IPS-11a (cell line): ENCODE data around the gene ARHGEF39.
A peak's percentile ranks its signal among the peaks of the same experiment; 100 is the strongest.

Experiments used
- H3K4me3 ChIP-seq: one replicate; pipeline ENCODE4 v1.5.1; 2013; ENCODE audit warnings: low read depth, low read length, control low read depth

The ARHGEF39 gene, protein sequence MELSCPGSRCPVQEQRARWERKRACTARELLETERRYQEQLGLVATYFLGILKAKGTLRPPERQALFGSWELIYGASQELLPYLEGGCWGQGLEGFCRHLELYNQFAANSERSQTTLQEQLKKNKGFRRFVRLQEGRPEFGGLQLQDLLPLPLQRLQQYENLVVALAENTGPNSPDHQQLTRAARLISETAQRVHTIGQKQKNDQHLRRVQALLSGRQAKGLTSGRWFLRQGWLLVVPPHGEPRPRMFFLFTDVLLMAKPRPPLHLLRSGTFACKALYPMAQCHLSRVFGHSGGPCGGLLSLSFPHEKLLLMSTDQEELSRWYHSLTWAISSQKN

DNA sequence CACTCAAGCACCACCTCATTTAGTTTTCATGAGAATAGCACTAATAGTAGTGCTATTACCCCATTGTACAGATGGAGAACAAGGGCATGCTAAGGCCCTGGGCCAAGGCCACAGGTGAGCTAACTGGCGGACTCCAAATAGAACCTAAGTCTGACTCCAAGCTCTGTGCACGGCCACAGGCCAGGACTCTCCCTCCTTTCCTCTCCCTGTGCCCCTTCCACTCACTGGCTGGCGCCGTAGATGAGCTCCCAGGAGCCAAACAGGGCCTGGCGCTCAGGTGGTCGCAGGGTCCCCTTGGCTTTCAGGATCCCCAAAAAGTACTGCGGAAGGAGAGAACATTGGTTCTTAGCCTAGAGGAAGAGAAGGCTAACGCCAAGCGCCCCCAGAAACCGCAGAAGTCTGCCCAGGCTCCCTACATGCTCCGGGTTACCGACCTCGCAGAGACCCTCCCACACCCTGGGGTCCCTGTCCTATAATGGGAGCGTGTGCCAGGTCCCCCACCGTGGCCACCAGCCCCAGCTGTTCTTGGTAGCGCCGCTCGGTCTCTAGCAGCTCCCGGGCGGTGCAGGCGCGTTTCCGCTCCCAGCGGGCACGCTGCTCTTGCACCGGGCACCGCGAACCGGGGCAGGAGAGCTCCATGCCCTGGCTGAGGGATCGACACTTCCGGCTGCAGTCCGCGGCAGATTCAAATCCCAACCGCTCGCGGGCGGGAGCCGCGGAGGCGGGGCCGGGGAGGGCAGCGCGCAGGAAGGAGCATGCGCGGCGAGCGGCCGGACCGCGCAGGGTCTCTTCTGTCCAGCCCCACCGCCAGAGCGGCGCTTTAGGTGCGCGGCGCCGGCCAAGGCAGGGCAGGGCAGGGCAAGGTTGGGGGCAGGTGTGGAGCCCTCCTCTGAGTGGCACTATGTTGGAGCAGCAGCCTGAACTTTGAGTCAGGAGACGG is at the start of gene ARHGEF39:
Gene ARHGEF39 (minus strand): TSS at position 665 of the 940 bp plus-strand sequence. CDS start 26 bp downstream, at position 639.
- H3K4me3 ChIP-seq, result peak within 1 kb of the TSS; percentile 79

DNA sequence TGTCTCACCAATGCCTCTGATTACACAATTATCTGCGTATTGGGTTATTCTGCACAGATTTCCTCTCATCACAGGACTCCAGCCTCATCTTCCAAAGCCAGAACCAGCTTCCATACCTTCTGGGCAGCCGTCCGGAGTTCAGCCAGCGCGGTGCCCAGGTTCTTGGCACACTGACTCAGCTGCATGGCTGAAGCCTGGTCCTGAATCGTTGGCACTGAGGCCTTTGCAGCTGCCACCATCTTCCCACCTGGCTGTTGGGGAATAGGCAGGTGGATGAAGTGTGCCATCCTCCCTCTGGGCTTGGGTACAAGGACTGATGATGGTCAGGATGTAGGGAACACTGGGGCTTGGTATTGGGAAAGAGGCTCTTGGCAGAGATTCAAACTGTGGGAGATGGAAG is 49.1 kb upstream of the ARHGEF39 start:
- H3K4me3 ChIP-seq, result no peak overlapping the region

DNA sequence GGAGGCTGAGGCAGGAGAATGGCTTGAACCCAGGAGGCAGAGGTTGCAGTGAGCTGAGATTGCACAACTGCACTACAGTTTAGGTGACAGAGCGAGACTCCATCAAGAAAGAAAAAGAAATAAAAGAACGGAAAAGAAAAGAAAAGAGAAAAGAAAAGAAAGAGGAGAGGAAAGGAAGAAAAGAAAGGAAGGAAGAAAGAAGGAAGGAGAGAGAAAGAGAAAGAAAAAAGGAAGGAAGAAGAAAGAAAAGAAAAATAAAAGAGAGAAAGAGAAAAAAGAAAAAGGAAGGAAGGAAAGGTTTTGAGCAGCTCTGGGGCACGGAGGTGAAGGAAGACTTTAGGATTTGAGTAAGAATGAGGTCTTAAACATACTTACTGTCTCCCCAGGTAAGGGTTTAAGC is 48.6 kb upstream of the ARHGEF39 start:
- no peak overlapping the region for H3K4me3 ChIP-seq

DNA sequence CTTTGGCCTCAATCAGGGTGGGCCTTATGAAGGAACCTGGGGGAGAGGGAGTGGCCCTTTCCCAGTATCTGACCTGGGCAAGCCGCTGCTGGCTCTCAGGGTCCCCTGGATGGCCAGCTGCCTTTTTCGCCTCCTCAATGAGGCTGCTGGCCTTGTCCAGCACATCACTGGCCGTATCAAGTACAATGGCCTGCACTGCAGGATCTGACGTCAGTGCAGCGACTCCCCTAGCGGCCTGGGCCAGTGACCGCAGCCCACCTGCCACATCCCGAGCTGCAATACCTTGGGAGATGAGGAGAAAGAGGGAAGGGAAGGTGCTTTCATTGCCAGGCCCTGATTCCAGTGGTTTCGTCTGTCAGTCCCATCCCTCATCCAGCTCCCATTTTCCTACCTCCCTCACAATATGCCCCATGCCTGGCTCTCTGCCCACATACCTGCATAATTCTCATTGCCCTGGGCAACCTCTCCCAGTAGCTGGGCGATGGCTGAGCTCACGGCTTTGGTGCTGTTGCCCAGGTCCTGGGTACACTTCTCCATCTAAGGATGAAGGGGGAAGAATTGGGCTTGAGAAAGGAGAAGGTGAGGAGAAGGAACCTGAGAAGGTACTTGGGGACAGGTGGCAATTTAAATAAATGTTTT is 47.9 kb upstream of the ARHGEF39 start:
- H3K4me3 ChIP-seq, result no peak overlapping the region

DNA sequence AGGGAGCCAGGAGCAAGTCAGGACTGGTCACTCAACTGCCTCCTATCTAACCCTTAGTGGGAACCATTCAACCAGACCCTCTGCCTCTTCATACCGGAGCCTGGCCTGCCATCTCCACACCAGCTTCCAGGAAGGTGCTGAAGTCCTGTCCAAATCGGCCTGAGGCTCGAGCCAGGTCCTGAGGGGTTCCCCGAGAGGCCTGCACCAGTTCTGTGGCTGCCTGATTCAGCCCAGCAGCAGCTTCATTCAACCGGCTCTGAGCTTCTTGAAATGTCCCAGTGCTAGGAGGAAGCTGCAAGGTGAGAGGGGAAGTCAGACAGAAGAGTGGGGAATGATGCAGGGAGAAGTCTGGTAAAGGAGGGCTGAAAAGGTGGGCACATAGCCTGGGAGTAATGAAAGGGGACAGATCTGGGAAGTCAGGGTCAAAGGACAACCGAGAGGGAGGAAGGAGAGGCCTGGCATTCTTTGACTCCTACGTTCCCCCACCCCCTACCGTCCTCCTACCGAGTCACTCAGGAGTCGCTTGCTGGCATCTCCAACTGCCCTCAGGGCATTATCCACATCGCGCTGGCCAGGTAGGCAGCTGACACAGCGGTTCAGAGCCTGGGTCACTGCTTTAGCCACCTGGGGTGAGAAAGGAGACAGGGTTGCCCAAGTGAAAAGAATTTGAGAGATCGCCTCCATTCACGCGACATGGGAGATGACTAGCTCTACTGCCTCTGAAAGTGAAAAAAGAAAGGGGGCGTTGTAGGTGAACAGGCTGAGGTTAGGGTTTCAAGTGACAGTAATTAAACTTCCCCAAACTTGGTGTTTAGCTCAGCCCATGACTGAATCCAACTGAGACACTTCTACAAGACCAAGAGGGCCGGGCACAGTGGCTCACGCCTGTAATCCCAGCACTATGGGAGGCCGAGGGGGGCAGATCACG is 46.8 kb upstream of the ARHGEF39 start:
- no peak overlapping the region for H3K4me3 ChIP-seq

DNA sequence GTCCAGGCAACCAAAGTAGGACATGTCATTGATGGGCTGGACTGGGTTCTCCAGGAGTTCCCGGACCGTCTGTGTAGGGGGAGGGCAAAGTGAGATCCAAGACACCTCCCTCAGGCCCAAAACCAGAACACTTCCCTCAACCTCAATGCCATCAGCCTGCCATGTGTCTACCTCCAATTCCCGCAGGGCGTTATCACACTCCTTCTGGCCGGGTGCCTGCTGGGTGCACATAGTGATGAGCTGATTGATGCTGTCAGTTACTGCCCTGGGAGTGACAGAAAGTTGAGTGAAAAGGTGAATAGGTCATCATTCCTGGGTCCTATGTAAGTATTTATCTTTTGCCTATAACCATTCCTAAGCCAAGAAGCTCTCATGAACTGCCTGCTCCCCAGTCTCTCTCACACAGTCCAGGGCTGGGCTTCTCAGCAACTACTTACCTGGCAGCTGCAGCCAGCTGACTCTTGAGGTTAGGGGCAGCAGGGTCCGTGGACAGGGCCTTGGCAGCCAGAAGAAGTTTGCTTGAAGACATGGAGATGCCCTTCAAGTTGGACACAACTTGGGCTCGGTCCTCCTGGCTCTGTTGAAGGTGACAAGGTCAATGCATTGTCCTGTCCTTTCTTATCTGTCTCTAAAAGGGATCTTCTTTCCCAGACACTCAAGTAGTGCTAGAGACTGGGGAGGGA is 46.0 kb upstream of the ARHGEF39 start:
- no peak overlapping the region for H3K4me3 ChIP-seq

DNA sequence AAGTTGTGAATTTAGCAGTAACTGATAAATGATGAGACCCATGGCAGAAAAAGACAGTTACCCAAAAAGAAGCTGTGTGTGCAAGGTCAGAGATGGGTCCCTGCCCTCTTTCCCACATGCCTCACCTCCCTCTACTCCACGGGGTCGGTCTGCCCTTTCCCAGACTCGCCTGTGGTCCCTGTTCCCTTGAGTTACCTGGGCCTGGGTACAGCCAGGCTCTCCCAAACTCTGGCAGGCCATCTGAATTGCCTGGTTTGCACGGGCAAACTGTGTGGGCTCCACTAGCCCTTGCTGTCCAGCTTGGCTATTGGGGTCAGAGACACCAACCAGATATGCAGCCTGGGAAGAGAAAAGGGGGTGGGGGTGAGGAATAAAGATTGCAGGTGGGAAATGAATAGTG is 43.2 kb upstream of the ARHGEF39 start:
- no peak overlapping the region for H3K4me3 ChIP-seq

DNA sequence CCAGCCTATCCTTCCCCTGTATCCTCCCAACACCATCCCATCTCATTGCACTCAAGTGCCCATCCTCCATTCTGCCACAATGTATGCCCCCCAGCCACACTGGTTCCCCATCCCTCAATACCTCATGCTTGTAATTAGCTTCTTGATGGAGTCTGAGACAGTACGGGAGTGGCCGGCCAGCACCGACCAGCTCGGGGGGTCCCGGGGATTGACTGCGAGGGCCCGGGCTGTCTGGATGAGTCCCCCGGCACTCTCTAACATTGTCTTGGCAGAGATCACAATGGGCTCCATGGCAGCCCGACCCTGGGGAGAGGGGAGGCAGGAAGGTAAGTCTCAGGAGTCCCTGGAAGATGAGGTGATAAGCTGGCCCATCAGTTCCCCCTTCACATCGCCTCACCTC is 42.0 kb upstream of the ARHGEF39 start:
- no peak overlapping the region for H3K4me3 ChIP-seq

DNA sequence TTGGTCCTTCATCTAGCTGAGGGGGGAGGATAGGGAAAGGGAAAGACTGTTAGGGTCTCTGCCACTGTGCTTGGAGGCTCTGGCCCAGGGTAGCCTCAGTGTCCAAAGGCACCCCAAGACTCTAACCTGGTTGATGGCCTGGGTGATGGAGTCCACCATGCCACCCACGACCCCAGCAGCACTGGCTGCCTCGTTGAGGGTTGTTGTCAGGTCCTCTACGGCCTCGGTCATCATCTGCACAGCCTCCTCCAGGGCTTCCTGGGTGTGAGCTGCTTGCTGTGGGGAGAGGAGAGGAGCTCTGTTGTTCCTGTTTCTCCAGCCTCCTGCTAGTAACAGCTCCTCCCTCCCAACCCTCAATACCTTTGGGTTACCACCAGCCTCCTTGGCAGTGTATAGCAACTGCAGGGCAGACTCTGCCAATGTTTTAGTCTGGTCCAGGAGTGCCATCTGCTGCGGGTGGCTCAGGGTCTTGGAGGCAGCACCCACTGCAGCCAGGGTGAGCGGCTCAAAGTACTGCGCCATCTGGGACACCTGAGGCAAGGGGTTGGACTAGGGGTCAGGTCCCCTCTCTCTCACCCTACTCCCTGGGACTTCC is 40.9 kb upstream of the ARHGEF39 start:
- no peak overlapping the region for H3K4me3 ChIP-seq

DNA sequence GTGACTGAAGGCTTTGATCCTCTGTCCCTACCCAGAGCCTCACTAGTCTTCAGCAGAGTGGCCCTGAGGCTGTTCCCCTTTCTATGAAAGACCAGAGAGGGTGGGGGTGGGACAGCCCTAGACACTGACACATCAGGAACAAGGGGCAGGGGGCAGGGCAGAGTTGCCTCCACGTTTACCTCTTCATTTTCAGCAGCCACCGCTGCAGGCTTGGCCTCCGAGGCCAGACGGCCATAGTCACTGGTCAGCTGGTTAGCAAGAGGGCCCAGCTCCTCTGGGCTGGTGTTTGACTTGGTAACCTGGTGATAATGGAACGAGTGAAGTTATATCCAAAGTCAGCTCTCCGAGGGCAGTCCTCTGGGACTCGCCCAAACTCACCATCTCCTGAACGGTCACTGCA is 40.4 kb upstream of the ARHGEF39 start:
- H3K4me3 ChIP-seq, result no peak overlapping the region

DNA sequence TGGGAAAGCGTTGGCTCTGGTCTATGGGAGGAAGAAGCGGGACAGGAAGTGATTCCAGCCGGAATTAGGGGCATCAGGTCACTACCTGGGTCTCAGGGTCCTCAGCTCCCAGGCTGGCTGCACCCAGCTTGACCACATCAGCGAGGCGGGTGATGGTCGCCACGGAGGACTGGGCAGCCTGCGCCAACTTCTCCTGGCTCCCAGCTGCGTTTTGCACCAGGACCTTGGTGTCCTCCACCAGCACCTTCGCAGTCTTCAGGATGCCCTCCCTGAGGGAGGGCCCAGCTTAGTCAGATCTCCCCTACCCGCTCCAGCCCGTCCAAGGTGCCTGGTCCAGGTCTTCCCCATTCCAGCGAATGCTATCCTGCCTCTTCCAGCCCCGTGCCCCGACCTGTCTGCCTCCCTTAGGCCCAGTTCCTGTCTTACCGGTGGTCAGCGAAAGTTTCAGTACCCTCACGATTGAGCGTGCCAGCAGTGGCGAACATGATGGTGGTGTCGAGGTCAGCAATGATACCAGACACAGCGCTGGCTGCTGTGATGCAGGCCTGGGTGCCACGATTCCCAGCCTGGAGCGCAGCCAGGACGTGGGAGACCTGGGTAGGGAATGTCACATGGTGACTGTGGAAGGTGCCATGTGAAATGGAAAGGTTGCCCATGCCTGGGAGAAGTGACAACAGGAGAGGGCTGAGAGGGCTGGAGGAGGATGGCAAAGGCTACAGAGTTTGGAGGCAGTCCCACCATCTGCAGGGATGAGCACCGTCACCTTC is 39.1 kb upstream of the ARHGEF39 start:
- H3K4me3 ChIP-seq, result no peak overlapping the region

DNA sequence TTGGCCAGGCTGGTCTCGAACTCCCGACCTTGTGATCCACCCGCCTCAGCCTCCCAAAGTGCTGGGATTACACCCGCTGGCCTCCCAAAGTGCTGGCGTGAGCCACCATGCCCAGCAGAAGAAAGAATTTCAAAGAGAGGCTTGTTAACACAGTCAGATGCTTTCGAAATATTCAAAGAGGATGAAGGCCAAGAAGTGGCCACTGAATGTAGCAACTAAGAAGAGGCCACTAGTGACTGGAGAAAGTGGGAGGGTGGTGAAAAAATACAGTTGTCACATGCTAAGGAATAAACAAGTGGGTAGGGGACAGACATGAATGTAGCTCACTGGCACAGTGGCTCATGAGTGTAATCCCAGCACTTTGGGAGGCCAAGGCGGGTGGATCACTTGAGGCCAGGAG is 37.7 kb upstream of the ARHGEF39 start:
- H3K4me3 ChIP-seq, result no peak overlapping the region

DNA sequence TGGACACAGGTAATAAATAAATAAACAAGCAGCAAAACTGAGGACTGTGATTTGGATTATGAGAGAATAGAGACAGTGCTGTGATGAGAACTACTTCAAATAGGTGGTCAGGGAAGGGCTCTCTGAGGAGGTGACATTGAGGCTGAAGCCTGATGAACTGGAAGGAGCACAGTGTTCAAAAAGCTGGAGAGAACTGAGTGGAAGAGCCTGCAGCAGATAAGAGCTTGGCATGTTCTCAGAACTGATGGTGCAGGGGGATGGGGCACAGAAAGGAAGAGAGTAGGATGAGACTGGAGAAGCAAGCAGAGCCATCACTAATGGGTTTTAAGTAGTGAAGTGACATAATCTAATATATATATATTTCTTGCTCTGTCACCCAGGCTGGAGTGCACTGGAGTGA is 35.9 kb upstream of the ARHGEF39 start:
- no peak overlapping the region for H3K4me3 ChIP-seq

DNA sequence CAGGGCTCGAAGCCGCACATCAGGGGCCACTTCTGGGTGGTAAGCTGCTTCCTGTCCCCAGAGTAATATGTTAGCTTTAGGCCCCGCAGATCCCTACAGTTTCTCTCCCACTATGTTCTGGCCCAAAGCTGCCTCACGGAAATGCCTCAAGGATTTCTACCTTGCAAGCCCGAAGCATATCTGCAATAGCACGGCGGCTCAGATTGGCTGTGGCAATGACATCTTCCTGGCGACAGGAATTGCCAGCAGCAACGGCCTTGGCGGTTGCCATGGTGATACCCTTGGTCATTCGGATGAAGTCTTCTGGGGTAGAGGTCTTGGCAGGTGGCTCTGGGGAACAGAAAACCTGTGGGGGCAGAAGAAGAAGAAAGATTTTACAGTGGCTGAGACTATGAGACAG is 35.0 kb upstream of the ARHGEF39 start:
- H3K4me3 ChIP-seq, result no peak overlapping the region

DNA sequence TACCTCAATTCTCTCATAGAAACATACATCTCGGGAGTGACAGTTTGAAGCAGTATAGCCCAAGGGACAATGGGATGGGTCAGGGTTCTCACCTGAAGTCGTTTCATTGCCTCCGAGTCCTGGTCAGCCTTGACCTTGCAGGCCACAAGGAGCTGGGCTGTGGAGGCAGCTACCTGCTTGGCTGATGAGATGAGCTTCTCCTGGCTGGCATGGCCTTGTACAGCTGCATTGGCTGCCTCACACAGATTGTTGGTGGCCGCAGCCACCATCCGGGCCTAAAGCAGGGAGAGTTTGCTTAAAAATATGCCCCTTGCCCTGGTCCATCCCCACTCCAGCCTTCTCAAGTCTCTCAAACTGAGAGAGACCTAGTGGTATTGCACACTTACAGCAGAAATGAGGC is 33.2 kb upstream of the ARHGEF39 start:
- no peak overlapping the region for H3K4me3 ChIP-seq

DNA sequence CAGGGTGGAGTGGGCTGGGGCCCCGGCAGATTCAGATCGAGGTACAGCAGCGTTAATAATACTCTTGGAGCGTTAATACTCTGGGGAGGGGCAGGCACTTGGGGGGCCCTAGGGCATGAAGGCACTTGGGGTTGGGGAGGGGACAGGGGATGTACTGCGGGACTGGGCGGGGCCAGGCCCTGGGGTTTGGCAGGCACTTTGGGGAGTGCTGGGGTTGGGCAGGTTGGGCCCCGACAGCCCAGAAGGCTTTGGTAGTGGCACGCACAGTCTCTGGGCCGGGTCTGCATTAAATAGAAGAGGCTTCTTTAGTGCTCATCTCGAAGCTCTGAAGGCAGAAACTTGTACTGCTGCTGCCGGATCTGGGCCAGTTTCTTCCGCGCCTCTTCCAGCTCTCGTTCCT is 32.5 kb upstream of the ARHGEF39 start:
- H3K4me3 ChIP-seq, result no peak overlapping the region

DNA sequence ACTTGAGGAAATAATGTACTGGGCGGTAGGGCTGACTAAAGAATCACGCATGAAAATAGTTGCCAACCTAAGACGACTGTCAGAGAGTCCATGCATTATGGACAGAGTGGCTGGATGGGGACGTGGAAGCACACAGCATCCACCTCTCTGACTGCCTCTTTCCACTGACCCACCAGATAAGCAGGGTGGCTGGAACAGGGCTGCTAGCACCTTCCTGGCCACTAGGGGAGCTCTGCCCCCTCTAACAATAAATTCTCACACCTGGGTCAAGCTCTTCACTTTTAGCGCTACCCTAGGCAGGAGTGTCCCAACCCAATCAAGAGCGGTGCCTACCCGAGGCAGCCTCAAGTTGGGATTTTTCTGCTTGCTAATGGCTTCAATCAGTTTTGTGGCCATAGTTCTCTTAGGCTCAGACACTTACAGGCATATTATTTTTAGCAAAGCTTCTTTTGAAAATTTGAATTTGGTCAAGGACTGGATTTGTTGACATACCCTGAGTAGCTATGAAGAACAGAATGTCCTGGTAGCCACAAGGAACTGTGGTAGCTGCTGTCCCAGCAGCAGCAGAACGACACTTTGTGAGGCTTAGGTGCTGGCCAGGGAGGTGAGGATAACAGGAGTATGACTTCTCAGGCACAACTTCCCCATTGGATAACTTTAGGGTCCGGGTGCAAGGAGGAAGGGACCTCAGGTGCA is 31.7 kb upstream of the ARHGEF39 start:
- no peak overlapping the region for H3K4me3 ChIP-seq

DNA sequence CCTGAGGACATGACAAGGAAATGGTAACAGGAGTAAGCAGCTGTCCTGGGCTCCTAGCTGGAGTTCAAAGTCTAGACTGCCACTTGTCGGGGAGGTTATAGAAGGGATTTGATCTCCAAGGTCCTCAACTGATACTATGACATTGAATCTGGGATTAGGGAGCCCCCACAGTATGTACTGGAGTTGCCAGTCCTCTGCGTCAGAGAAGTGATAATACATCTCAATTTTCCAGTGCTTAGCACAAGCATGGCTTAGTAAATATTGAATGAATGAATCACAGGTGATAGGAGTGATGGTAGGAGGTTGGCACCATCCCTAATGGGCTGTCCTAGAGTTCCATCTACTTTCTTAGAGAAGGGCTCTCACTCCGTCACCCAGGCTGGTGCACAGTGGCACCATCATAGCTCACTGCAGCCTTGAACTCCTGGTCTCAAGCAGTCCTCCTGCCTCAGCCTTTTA is 31.0 kb upstream of the ARHGEF39 start:
- H3K4me3 ChIP-seq, result no peak overlapping the region
